ENCODE measurements around the gene POLR3E.
"Not testable (repeated sequence)": the region's sequence is repeated elsewhere in the genome, so short reads cannot be mapped to it uniquely, and the experiment has no call there.

The POLR3E gene

DNA sequence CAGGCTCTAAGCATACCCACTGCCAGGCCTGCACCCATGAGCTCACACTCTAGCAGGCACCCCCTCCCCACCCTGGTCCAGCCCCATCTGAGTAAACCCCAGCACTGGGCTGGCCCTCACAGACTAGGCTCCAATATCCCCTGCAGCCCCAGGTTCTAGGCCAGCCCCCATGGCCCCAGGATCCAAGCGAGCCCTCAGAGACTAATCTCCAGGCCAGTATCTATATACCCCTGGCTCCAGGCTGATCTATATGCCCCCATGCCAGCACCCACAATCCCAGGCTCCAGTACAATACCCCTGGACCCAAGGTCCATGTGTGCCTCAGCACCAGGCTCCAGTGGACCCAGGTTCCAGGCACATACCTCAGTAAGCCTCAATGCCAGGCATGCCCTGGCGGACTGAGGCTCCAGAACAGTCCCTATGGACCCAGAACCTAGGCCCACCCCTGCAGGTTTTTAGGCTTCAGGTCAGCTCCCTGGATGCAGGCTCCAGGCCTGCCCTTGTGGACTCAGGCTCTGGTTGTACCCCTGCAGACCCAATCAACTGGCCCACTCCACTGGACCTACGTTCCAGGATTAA, 38.5 kb downstream of the POLR3E start:
- no peak for DNase-seq

DNA sequence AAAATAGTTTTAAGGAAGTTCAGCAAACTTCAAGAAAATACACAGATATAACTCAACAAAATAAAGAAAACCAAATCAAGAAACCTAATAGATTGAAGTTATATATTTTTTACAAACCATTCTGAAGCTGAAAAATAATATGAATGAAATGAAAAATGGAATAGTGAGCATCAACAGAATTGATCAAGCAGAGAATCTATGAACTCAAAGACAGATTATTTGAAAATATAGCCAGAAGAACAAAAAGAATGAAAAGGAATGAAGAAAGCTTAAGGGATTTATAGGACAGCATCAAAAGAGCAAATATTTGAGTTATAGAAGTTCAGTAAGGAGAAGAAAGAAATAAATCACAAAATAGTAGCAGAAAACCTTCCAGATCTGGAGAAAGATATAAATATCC, 39.4 kb downstream of the POLR3E start:
- no peak for DNase-seq

DNA sequence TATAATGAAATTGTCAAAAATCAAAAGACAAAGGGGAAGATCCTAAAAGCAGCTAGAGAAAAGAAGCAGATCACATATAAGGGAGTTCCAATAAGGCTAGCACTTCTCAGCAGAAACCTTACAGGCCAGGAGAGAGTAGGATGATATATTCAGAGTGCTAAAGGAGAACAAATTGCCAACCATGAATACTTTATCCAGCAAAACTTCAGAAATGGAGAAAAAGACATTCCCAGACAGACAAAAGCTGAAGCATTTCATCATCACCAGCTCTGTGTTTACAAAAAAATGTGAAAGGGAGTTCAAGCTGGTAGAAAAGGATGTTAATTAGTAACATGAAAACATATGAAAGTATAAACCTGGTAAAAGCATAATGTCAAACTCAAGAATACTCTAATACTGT, 39.8 kb downstream of the POLR3E start:
- DNase-seq = no peak

DNA sequence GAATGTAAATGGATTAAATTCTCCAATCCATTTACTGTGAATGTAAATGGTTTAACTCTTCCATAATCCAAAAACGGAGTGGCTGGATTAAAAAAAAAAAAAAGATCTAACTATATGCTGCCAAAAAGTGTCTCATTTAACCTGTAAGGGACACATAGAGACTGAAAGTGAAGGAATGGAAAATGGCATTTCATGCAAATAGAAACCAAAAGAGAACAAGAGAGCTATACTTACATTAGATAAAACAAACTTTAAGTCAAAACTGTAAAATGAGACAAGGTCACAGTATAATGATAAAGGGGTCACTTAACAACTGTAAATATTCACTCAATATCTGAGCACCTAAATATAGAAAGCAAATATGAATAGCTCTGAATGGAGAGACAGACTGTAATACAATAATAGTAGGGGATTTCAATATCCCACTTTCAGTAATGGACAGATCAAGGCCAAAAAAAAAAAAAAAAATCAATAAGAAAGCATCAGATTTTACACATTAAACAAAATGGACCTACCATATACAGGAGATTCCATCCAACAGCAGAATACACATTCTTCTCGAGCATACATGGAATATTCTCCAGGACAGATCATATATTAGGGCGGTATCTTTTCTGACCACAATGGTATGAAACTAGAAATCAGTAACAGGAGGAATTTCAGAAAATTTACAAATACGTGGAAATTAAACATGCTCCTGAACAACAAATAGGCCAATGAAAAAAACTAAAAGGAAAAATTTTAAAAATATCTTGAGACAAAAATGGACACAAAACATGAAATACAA, 40.8 kb downstream of the POLR3E start:
- no peak for DNase-seq

DNA sequence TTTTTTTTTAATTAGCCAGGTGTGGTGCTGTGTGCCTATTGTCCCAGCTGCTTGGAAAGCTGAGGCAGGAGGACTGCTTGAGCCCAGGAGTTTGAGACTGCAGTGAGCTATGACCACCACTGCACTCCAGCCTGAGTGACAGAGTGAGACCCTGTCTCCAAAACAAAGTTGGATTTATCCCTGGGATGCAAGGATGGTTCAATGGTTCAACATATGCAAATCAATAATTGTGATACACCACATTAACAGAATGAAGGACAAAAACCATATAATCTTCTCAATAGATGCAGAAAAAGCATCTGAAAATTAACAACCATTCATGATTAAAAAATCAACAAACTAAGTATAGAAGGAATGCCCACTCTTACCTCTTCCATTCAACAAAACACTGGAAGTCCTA, 43.7 kb downstream of the POLR3E start:
- no peak for DNase-seq

DNA sequence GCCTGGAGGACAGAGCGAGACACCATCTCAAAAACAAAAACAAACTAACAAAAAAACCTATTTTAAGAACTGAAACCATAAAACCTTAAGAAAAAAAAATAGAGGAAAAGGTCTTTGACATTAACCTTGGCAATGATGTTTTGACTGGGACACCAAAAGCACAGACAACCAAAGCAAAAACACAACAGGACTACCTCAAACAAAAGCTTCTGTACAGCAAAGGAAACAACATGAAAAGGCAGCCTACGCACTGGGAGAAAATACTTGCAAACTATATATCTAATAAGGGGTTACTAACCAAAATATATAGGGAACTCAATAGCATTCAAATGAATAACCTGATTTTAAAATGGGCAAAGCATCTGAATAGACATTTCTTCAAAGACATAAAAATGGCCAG, 44.9 kb downstream of the POLR3E start:
- DNase-seq = no peak

DNA sequence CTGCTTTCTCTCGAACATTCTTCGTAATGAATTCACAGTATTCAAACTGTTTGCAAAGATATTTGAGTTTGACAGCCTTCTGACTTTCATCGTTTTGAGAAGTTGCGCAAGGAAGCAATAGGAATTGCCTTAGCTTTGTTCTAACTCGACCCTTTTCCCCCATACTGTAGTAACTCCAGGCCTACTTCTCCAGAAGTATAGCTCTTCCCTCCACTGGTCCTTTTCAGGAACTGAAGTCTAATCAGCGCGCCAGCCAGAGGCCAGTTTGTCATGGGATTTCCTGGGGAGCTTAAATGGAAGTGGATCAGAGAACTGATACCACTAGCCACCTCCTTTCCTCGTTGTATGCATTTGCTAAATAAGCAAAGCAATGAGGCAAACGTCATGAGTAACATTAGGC, 49.3 kb downstream of the POLR3E start:
- DNase-seq = no peak

DNA sequence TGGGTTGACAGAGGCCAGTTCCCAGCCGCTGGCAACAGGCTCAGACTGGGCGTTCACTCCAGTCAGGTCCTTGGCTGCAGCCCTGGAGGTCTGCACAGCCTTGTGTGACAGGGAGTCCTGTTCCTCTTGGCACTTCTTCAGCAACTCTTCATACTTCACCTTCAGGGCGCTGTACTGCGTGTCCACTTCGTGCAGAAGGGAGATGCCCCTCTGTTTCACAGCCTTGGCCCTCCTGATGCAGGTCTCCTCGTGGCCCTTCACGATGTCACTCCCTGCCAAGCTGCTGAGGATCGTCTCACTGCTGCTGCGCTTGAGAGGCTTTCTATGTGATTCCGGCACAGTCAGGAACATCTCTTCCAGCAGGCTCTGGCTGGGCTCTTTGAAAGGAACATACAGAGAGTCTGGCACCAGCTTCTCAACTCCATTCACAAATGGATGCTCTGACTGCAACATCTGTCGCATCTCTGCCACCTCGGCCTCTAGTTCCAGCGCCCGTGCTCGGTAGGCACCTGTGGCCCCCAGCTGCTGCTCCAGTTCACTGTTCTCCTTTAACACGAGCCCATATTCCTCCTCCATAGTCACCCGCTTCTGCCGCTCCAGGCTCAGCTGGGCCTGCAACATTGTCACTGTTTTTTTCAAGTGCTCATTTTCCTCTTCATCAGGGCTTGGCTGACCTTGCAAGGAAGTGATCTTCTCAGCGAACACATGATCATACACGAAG, 50.1 kb downstream of the POLR3E start:
- no peak for DNase-seq

DNA sequence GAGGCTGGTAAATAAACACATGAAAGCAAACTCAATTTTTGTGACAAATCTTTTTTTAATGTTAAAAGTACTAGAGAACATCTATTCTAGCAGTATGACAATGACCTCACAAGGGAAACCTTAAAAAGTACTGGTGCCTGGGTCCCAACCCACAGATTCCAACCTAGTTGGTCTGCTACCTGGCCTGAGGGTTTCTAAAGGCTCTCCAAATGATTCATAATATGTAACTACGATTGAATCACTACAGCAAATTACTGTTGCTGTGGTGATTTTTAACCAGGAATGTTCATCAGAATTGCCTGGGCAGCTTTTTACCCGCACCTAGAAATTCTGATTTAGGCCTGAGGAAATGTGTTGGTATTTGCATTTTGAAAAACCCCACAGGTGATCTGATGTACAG, 51.1 kb downstream of the POLR3E start:
- no peak for DNase-seq

DNA sequence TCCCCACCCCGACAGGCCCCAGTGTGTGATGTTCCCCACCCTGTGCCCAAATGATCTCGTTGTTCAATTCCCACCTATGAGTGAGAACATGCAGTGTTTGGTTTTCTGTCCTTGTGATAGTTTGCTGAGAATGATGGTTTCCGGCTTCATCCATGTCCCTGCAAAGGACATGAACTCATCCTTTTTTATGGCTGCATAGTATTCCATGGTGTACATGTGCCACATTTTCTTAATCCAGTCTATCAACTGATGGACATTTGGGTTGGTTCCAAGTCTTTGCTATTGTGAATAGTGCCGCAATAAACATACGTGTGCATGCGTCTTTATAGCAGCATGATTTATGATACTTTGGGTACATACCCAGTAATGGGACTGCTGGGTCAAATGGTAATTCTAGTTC, 53.8 kb downstream of the POLR3E start:
- DNase-seq = not testable (repeated sequence)

DNA sequence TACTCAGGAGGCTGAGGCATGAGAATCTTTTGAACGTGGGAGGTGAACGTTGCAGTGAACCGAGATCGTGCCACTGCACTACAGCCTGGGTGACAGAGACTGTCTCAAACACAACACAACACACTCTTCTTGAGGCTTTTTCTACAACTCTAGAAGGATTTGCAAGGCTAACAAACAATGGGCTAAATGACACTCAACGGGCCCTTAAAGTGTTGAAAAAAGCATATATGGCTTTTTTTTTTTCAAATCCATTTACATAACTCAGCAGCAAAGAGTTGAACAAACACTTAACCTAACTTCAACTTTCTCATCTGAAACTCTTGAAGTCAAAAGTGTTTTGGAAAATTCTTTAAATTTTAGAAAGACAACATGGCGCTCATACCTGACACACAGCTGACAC, 54.9 kb downstream of the POLR3E start:
- no peak for DNase-seq

DNA sequence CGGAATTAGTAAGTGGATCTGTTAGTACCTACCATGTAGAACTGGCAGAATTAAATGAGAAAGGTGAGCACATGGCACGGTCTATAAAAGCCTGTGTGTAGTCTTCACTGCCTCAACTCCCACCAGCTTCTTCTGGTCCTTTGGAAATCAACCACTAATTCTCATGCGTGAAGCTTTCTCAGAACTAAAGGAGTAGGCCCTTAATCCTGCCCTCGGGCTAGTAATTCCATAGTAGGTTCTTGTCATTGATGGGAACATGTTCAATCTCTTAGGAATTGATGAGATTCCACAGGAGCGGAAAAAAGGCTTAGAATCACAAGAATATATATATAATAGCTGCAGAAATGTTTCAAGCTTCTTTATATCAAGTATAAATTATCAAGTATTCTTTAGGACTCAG, 55.5 kb downstream of the POLR3E start:
- no peak for DNase-seq

DNA sequence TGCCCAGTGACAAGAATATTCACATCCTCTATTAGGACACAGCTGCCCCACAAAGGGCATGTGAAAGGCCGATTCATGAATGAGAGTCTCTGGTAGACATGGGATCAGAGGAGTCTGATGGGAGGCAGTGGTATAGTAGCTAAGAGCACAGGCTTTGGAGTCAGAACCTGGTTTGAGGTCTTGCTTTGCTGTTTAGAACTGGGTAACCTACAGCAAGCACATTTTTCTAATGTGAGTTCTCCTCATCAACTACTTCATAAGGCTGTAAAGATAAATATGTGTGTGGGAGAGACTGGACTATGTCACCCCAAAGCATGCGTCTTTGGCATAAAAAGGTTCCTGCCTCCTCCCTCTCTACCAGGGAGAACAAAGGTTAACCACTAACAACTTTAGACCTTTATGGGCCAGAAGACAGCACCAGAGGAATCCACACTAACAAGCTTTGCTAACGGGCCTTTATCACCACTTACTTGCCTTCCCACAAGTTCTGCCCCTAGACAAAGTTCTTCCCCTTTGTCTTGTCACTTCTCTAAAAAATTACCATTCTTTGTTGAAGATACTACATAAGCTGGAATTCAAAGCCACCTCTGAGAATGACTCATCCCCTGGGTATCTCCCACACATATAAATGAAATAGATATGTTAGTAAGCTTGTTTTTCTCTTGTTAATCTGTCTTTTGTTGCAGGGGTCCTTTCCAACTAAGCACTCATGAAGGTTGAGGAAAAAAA, 56.1 kb downstream of the POLR3E start:
- no peak for DNase-seq

DNA sequence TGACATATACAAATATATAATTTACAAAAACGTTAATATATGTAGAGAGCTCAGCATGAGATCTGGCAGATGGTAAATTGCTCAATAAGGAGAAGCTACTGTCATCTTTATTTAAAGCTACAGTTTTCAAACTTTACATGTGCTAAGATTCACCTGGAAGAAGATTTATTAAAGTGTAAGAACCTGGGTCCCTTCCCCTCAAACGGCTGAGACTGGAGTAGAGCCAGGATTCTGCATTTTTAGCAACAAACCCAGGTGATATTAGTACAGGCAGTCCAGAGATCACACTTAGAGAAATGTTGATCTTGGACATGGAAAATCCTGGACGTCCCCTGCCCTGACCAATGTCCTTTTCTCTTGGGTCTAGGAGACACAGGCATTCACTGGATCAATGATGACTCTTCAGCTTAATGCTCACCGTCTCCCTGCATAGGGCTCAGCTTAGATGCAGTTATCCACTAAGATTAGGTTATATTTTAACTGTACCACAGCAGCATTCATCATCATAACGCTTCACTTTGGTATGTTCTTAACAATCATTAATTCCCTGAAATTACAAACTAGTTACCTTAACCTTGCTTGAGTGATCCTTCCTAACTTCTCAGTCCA, 56.8 kb downstream of the POLR3E start:
- DNase-seq = no peak

DNA sequence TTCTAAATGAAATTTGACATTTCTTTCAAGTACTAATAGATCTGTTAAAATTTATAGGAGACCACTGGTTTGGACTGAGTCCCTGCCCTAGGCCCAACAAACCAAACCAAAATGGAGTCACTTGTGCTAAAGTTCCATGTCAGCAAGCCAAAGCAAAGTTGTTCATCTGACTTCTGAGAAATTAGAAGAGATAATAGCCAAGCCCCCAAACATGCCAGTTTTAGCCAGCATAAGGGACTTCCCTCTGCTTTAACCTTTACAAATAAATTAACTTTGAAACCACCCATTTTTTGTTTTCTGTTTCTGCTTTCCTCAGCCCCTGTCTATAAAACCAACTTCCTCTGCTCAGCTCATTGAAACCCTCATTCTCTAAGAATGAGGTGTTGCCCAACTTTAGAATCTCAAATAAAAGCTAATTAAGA, 58.3 kb downstream of the POLR3E start:
- DNase-seq = no peak

DNA sequence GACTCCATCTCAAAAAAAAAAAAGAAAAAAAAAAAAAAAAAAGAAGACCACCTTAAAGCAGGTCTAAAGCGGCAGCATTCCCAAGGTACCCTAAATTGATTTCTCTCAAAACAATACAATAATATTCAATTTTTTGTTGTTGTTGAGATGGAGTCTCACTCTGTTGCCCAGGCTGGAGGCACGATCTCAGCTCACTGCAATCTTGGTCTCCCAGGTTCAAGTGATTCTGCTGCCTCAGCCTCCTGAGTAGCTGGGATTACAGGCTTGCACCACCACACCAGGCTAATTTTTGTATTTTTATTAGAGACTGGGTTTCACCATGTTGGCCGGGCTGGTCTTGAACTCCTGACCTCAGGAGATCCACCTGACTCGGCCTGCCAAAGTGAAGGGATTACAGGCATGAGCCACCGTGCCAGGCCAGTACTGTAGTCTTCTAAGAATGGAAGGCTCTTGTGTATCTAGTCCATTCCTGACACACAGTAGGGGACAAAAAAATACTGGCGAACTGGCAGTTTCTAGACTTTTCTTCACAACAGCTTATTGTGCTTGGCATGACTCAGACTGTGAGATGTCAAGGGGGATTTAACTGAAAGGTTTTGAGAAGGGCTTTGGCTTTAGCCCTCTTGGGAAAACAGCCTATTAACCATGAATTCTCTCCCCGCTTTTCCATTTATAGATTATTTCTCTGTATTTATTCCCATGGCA, 59.9 kb downstream of the POLR3E start:
- no peak for DNase-seq

DNA sequence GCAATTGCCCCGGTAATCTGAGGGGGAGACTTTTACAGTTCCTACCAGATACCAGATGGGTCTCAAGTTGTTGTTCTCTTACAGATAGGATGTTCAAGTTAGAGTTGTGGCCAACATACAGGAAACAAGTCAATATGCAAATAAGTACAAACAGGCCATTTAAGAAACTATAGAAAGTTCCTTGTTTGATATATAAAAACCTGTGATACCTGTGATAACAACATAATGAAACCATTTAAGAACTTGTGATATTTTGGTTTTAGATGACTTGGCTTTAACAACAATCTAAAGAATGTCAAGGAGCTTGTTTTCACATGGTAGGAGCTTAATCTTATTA, 60.4 kb downstream of the POLR3E start:
- DNase-seq = no peak

DNA sequence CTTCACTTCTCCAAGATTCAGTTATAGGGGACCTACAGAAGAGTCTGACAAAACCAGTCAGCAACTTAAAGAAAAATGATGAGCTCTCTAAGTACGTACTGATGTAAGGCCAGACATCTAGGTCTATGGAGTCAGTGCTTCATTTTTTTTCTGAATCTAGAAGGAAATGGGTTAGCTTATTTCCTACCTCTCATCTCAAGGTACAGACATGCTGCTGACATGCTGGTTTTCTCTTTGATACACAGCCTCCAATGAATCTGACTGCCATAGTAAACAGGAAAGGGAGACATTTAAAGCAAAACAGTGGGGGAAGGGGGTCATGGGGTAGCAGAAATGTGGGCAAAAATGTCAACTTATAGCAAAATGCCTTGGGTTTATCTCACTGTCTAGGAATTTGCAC, 60.8 kb downstream of the POLR3E start:
- DNase-seq = no peak

DNA sequence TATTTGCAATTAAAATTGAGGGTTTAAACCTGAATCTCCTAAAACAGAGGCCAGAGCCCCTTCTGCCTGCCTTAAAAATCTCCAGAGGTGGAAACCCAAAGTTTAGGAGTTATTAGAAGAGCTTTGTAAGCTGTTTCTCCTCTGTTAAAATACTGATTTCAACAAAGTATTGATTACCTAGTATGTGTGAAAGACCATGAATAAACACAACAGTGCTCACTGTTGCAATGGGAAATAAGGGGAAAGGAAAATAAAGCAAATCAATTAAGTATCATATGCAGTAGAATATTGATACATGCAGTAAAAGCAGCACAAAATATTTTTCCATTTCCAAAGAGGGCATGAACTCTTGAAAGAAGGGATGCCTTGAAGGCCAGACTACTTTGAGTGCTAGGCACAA, 62.5 kb downstream of the POLR3E start:
- no peak for DNase-seq

DNA sequence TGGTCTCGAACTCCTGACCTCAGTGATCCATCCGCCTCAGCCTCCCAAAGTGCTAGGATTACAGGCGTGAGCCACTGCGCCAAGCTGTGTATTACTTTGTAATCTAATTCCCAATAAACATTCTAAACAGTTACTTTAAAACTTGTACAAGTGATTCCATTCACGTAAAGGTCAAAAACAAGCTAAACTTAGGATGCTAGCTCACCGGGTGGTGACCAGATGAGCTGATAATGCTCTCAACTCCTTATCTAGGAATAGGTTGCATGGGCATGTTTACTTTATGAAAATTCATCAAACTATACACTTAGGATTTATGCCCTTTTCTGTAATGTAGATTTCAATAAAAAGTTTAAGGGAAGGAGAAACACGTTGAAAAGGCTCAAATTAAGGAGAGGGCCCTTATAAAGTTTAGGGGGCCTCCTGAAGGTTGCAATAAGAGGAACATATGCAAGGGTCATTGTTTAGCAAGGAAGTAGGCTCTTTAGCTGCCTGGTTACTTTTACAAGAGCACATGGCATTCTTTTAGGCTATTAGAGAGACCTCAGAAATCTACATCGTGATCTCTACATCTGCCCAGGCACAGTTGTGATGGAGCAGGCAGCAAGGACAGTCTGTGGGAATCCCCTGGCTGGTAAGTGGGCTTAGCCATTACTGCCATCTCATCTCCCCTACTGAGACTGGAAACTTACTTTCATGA, 63.9 kb downstream of the POLR3E start:
- DNase-seq = no peak

DNA sequence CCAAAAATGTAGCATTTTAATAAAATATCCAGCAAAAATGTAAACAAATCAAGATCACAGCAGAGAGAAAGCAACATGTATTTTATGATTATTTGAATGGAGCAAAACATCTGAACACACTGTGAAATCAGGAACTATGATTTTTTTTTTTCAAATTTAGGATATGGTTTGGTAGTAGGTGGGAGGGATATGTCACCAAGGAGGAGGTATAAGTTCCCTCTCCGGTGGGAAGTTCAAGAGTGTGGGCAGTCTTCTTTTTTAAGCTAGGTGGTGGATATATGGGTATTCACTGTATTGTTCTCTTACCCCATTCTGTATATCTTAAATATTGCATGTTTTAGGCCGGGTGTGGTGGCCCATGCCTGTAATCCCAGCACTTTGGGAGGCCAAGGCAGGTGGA, 67.0 kb downstream of the POLR3E start:
- DNase-seq = no peak

DNA sequence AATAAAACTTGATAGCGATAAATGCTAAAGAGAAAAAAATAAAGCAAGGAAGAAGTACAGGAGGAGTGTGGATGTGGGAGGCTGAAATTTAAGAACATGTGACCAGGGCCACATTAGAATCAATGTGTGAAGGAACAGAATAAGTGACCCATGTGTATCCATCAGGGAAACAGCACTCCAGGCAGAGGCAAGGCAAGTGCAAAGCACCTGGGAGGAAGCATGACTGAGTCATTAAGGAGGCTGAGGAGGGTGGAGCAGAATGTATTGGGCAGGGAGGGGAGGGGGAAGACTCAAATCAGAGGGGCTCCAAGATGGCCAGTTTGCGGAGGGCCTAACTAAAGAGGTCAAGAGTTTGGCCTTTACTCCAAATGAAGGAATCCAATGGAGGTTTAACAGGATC, 69.2 kb downstream of the POLR3E start:
- DNase-seq = no peak
